ENCODE data around the gene DIP2B.

DNA sequence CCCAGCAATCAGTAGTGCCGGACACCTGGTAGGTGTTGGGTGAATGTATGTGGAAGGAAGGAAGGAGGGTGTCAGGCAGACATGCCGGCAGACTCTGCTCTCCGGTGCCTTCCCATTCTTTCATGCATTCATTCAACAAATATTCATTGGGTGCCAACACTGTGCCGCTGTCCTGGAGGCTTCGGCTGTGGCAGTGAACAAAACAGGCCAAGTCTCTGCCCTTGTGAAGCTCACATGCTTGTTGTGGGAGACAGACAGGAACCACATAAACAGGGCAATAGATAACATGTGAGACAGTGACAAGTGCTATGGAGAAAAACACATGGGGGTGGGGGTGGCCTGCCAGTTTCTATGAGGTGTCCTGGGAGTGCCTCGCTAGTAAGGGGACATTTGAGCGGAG, 202.6 kb downstream of the DIP2B start:
- no peak for TF ChIP-seq USF2 (IDR thresholded peaks at IDR 0.05)
- TF ChIP-seq, protein P1, sequence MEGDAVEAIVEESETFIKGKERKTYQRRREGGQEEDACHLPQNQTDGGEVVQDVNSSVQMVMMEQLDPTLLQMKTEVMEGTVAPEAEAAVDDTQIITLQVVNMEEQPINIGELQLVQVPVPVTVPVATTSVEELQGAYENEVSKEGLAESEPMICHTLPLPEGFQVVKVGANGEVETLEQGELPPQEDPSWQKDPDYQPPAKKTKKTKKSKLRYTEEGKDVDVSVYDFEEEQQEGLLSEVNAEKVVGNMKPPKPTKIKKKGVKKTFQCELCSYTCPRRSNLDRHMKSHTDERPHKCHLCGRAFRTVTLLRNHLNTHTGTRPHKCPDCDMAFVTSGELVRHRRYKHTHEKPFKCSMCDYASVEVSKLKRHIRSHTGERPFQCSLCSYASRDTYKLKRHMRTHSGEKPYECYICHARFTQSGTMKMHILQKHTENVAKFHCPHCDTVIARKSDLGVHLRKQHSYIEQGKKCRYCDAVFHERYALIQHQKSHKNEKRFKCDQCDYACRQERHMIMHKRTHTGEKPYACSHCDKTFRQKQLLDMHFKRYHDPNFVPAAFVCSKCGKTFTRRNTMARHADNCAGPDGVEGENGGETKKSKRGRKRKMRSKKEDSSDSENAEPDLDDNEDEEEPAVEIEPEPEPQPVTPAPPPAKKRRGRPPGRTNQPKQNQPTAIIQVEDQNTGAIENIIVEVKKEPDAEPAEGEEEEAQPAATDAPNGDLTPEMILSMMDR (IDR thresholded peaks at IDR 0.05) = no peak

Measured in A549 (cell line).